ENCODE measurements around the gene VSIG10L.

- TF ChIP-seq POLR2A (IDR thresholded peaks at IDR 0.05) (no peak), CTCF (IDR thresholded peaks at IDR 0.05) (no peak)
These were observed 873 bp downstream of the VSIG10L start for GRCh38 chr19:51341066-51341465.

All from body of pancreas (tissue), 4 donors.